B cell (primary cell): ENCODE results near the gene KCNH1. TPM values are rescaled to one million over a fixed set of nuclear protein-coding genes. Genes with fewer than 3 reads are reported as not detected.

ENCODE experiments used
- ATAC-seq: fragments of 200-7000 bp; cut with Tn5 transposase; one replicate; pipeline ENCODE4 v1.10.0; 2021; ENCODE audit warnings: low read depth, mild to moderate bottlenecking, moderate number of reproducible peaks, moderate library complexity
- CTCF ChIA-PET: fragments of 350-600 bp; sonication (Branson Sonifier 250); formaldehyde crosslinking; loops from one replicate; lab custom pipeline; 2021; ENCODE audit warnings: antibody characterized with exemption, inconsistent platforms; lab: Charles Lee
- POLR2A ChIA-PET: fragments of 350-600 bp; sonication (Branson Sonifier 250); formaldehyde crosslinking; loops from one replicate; lab custom pipeline; 2021; ENCODE audit warnings: antibody characterized with exemption; lab: Charles Lee
- DNase-seq: peaks from one replicate; pipeline ENCODE4 v3.0.0; 2013
- H2AFZ ChIP-seq: 2 replicates; pipeline ENCODE4 v1.6.1; 2012; ENCODE audit warnings: mild to moderate bottlenecking, low read depth, low read length; ENCODE audit not compliant: insufficient read depth, poor library complexity, severe bottlenecking
- H3K27ac ChIP-seq, 2 donors: 1 replicate in 1 of 2; 2 replicates in 1 of 2; pipeline ENCODE4 v1.5.1; 2012 to 2013; ENCODE audit warnings: low read length in 2 of 2, mild to moderate bottlenecking in 2 of 2, moderate library complexity in 1 of 2
- H3K27me3 ChIP-seq, 4 experiments: fragments of 200-600 bp in 1 of 4; sonication (generic) in 1 of 4; replicated peaks in 1 of 4; 1 replicate in 2 of 4; 2 replicates in 2 of 4; pipeline versions ENCODE4 v1.6.1 to v1.7.0; 2013 to 2016; ENCODE audit warnings: low read length in 3 of 4, mild to moderate bottlenecking in 2 of 4, mixed read lengths in 1 of 4, moderate library complexity in 1 of 4; ENCODE audit not compliant: insufficient read depth in 4 of 4, control insufficient read depth in 3 of 4; ENCODE audit errors: control extremely low read depth in 1 of 4
- H3K36me3 ChIP-seq, 2 experiments: replicated peaks in 1 of 2; 1 replicate in 1 of 2; 2 replicates in 1 of 2; pipeline versions ENCODE4 v1.6.1 to v1.7.1; 2013; ENCODE audit warnings: low read length in 1 of 2; ENCODE audit not compliant: insufficient read depth in 2 of 2, control insufficient read depth in 1 of 2; ENCODE audit errors: control extremely low read depth in 1 of 2, extremely low read depth in 1 of 2
- H3K4me1 ChIP-seq, 2 donors: fragments of 200-600 bp in 1 of 2; sonication (generic) in 1 of 2; 1 replicate in 1 of 2; 2 replicates in 1 of 2; pipeline versions ENCODE4 v1.5.1 to v1.6.1; 2013 to 2017; ENCODE audit warnings: low read length in 2 of 2; ENCODE audit not compliant: control insufficient read depth in 2 of 2, insufficient read depth in 2 of 2
- H3K4me2 ChIP-seq: replicated peaks from 2 replicates; pipeline ENCODE3; 2012; ENCODE audit warnings: mild to moderate bottlenecking, low read depth, low read length; ENCODE audit not compliant: poor library complexity, severe bottlenecking
- H3K4me3 ChIP-seq, 5 experiments: fragments of 200-600 bp in 1 of 5; sonication (generic) in 1 of 5; 1 replicate in 3 of 5; 2 replicates in 2 of 5; pipeline versions ENCODE4 v1.5.1 to v1.7.0; 2011 to 2016; ENCODE audit warnings: low read length in 4 of 5, mild to moderate bottlenecking in 4 of 5, low read depth in 2 of 5, control low read depth in 1 of 5, moderate library complexity in 1 of 5; ENCODE audit not compliant: insufficient read depth in 1 of 5; ENCODE audit errors: control extremely low read depth in 1 of 5, extremely low read depth in 1 of 5
- H3K79me2 ChIP-seq: fragments of 200-600 bp; sonication (generic); one replicate; pipeline ENCODE4 v1.6.0; 2016; ENCODE audit warnings: low read length; ENCODE audit not compliant: control insufficient read depth, insufficient read depth
- H3K9ac ChIP-seq: fragments of 200-600 bp; sonication (generic); 2 replicates; pipeline ENCODE4 v1.6.1; 2017; ENCODE audit warnings: mild to moderate bottlenecking, low read length, moderate library complexity
- H3K9me3 ChIP-seq, 3 donors: one replicate each; pipeline versions ENCODE4 v1.6.1 to v1.7.1; 2013; ENCODE audit warnings: low read length in 2 of 3; ENCODE audit not compliant: control insufficient read depth in 2 of 3, insufficient read depth in 1 of 3; ENCODE audit errors: control extremely low read depth in 1 of 3
- H4K20me1 ChIP-seq: 2 replicates; pipeline ENCODE4 v1.6.0; 2012; ENCODE audit warnings: mild to moderate bottlenecking, low read length; ENCODE audit not compliant: insufficient read depth, control insufficient read depth, poor library complexity, severe bottlenecking
- H3K27ac Mint-ChIP-seq: one replicate; pipeline ENCODE4 v1.8.0; 2021; ENCODE audit warnings: mixed read lengths
- H3K27me3 Mint-ChIP-seq: one replicate; pipeline ENCODE4 v1.8.0; 2021; ENCODE audit warnings: mixed read lengths
- H3K4me1 Mint-ChIP-seq: one replicate; pipeline ENCODE4 v1.8.0; 2021; ENCODE audit warnings: mixed read lengths
- H3K4me3 Mint-ChIP-seq: one replicate; pipeline ENCODE4 v1.8.0; 2021; ENCODE audit warnings: mixed read lengths
- H3K9me3 Mint-ChIP-seq: one replicate; pipeline ENCODE4 v1.8.0; 2022; ENCODE audit warnings: mixed read lengths; ENCODE audit not compliant: insufficient read depth
- EZH2 ChIP-seq: IDR thresholded peaks from 2 replicates; pipeline ENCODE4 v1.6.1; 2012; ENCODE audit warnings: borderline replicate concordance, low read depth, mild to moderate bottlenecking, moderate library complexity, low read length; ENCODE audit not compliant: insufficient read depth, poor library complexity, severe bottlenecking
- WGBS: methylation state at CpG from one replicate; pipeline ENCODE4 v1.1.5; 2013; ENCODE audit warnings: missing lambda C conversion rate; ENCODE audit not compliant: insufficient coverage; 5-methylcytosine and 5-hydroxymethylcytosine counted together
- intact Hi-C: fragments of 100-400 bp; cut with micrococcal nuclease; formaldehyde crosslinking; loops from one replicate; pipeline ENCODE4 v1.10.0; 2022
- polyA plus RNA-seq: library from polyadenylated mRNA; depleted of rRNA; stranded (reverse); fragments of >200 nt; gene quantifications from 2 replicates; pipeline ENCODE4 v1.2.3, GENCODE V29; 2012
- total RNA-seq, 2 donors: library from RNA; stranded (reverse); fragments of 120-200 nt in 1 of 2; gene quantifications; 1 replicate in 1 of 2; 2 replicates in 1 of 2; pipeline versions ENCODE4 v1.2.3 to v1.2.4, GENCODE V29; 2013 to 2022
- TF ChIP-seq, protein P1 (sequence below): fragments of 200-600 bp; IDR thresholded peaks from one replicate; pipeline ENCODE4 v1.8.0; 2022; ENCODE audit warnings: antibody characterized with exemption, mild to moderate bottlenecking

Gene KCNH1
- total and polyA plus RNA-seq, 2 donors (not counting 1 experiment from before 2014, with no cell fraction given), result not detected

DNA sequence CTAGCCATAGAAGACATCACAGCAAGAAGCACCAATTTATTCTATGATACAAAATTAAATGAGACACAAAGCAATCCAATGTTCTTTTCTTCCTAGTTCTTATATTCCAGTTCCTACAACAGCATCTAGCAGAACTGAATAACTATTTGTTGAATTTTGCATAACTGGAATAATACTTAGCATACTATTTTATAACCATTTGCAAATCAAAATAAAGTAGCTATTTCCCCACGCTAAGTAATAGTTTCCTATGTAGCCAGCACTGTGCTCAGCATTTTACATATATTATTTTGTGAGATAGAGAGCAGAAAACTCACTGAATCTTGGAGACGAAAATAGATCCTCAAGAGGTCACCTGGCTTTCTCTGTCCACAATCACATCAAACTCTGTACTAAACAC, 42.1 kb downstream of the KCNH1 start:
- WGBS, result no CpG with 5 or more reads among the region's 2 CpGs
- DNase-seq (no peak), ATAC-seq (no peak)
- Mint-ChIP-seq H3K27me3 (peaks cover 6% of the 10 kb centered on the region), H3K4me3 (no peak overlapping the region), H3K9me3 (no peaks in the 10 kb centered on the region), H3K4me1 (no peaks in the 10 kb centered on the region), H3K27ac (no peak overlapping the region)
- H3K4me1 ChIP-seq, result no peaks in the 10 kb centered on the region
- no peak overlapping the region for H3K9ac ChIP-seq
- H3K79me2 ChIP-seq, result no peaks in the 10 kb centered on the region
- H3K4me2 ChIP-seq, result no peak overlapping the region
- intact Hi-C loops, result no loop called here
- no peaks in the 10 kb centered on the region for H3K36me3 ChIP-seq
- CTCF ChIA-PET, result no interaction called here
- POLR2A ChIA-PET, result no interaction called here
- no peak for TF ChIP-seq EZH2
- TF ChIP-seq, protein P1, sequence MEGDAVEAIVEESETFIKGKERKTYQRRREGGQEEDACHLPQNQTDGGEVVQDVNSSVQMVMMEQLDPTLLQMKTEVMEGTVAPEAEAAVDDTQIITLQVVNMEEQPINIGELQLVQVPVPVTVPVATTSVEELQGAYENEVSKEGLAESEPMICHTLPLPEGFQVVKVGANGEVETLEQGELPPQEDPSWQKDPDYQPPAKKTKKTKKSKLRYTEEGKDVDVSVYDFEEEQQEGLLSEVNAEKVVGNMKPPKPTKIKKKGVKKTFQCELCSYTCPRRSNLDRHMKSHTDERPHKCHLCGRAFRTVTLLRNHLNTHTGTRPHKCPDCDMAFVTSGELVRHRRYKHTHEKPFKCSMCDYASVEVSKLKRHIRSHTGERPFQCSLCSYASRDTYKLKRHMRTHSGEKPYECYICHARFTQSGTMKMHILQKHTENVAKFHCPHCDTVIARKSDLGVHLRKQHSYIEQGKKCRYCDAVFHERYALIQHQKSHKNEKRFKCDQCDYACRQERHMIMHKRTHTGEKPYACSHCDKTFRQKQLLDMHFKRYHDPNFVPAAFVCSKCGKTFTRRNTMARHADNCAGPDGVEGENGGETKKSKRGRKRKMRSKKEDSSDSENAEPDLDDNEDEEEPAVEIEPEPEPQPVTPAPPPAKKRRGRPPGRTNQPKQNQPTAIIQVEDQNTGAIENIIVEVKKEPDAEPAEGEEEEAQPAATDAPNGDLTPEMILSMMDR, result no peak
- no peak overlapping the region for H3K4me3 ChIP-seq
- no peaks in the 10 kb centered on the region for H4K20me1 ChIP-seq
- no peaks in the 10 kb centered on the region for H3K9me3 ChIP-seq
- H2AFZ ChIP-seq, result no peak overlapping the region
- H3K27me3 ChIP-seq, result peaks cover 0 to 2% (median 0%) of the 10 kb centered on the region in 4 experiments
- no peak overlapping the region for H3K27ac ChIP-seq

DNA sequence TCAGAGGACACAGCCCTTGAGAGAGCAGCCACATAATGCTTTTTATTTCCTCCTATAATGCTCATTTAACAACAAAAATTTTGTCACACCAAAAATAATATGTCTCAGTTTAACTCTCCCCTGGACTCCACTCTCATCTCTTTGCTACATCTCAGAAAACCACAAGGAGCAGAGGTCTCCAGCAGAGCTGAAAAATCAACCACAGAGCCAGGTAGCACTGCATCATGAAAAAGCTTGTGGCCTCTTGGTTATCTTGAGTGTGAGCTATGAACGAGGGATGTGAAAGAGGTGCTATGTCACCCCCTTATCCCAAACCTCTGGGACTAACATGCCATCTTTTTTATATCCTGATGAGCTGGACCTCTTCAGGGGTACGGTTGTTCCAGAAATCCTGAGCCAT, 44.4 kb downstream of the KCNH1 start:
- TF ChIP-seq EZH2, result no peak
- Histone ChIP-seq H3K27me3 (peaks cover 0 to 2% (median 0%) of the 10 kb centered on the region in 4 experiments), H3K4me2 (no peak overlapping the region), H3K9ac (no peak overlapping the region), H3K79me2 (no peaks in the 10 kb centered on the region), H3K36me3 (no peaks in the 10 kb centered on the region), H2AFZ (no peak overlapping the region), H3K4me3 (no peak overlapping the region), H3K4me1 (no peaks in the 10 kb centered on the region), H4K20me1 (no peaks in the 10 kb centered on the region), H3K27ac (no peak overlapping the region), H3K9me3 (no peaks in the 10 kb centered on the region)
- POLR2A ChIA-PET, result no interaction called here
- Mint-ChIP-seq H3K4me1 (no peaks in the 10 kb centered on the region), H3K27me3 (peaks cover 10% of the 10 kb centered on the region), H3K9me3 (no peaks in the 10 kb centered on the region), H3K4me3 (no peak overlapping the region), H3K27ac (no peak overlapping the region)
- CTCF ChIA-PET, result no interaction called here
- DNase-seq (no peak), ATAC-seq (no peak)
- intact Hi-C loops, result no loop called here
- 100% methylated on average over 1 of the region's 2 CpGs for WGBS
